Glomerular visceral epithelial cell (primary cell): ENCODE measurements around the gene BRMS1.
A peak's percentile ranks its signal among the peaks of the same experiment; 100 is the strongest.

Experiments
- DNase-seq: peaks from one replicate; pipeline ENCODE4 v3.0.0-alpha.2; 2016; ENCODE audit errors: extremely low spot score

Gene BRMS1

GRCh38 chr11:66336234-66337102, 8.4 kb downstream of the BRMS1 start, which contains the start of gene RIN1:
TSS of gene RIN1 (minus strand) at chr11:66336434. CDS start at chr11:66336402, 32 bp downstream.
- DNase-seq: peak; percentile 100

- peak; percentile 77 for DNase-seq
These were observed 9.2 kb downstream of the BRMS1 start for GRCh38 chr11:66335531-66336233.

GRCh38 chr11:66334605-66335442, 10.1 kb downstream of the BRMS1 start:
- no peak for DNase-seq

GRCh38 chr11:66333896-66334604, 10.9 kb downstream of the BRMS1 start:
- no peak for DNase-seq

- no peak for DNase-seq
These were observed 11.6 kb downstream of the BRMS1 start for GRCh38 chr11:66333220-66333877.

GRCh38 chr11:66332371-66333219, 12.3 kb downstream of the BRMS1 start:
- no peak for DNase-seq

- no peak for DNase-seq
These were observed 13.1 kb downstream of the BRMS1 start for GRCh38 chr11:66331542-66332370.

GRCh38 chr11:66330931-66331330, 14.0 kb downstream of the BRMS1 start:
- no peak for DNase-seq

GRCh38 chr11:66329165-66329673, 15.7 kb downstream of the BRMS1 start:
- DNase-seq: no peak

GRCh38 chr11:66328302-66329144, 16.4 kb downstream of the BRMS1 start:
- DNase-seq: peak; percentile 74

- no peak for DNase-seq
These were observed 16.9 kb downstream of the BRMS1 start for GRCh38 chr11:66328031-66328301.

- DNase-seq: peak; percentile 42
These were observed 17.5 kb downstream of the BRMS1 start for GRCh38 chr11:66327171-66328030.

- peak; percentile 31 for DNase-seq
These were observed 18.4 kb downstream of the BRMS1 start for GRCh38 chr11:66326261-66327111.

GRCh38 chr11:66325263-66325671, 19.6 kb downstream of the BRMS1 start:
- no peak for DNase-seq

GRCh38 chr11:66324664-66325063, 20.2 kb downstream of the BRMS1 start:
- DNase-seq: no peak

GRCh38 chr11:66323684-66324083, 21.2 kb downstream of the BRMS1 start:
- no peak for DNase-seq
